SKM-1 (cell line): ENCODE measurements around the gene LCE3A.
"Not testable (repeated sequence)": the region's sequence is repeated elsewhere in the genome, so short reads cannot be mapped to it uniquely, and the experiment has no call there.

Experiments used
- DNase-seq: peaks from one replicate; lab custom pipeline; 2025; ENCODE audit not compliant: unreplicated experiment; lab: John Stamatoyannopoulos, UW

LCE3A gene, protein sequence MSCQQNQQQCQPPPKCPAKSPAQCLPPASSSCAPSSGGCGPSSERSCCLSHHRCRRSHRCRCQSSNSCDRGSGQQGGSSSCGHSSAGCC

DNA sequence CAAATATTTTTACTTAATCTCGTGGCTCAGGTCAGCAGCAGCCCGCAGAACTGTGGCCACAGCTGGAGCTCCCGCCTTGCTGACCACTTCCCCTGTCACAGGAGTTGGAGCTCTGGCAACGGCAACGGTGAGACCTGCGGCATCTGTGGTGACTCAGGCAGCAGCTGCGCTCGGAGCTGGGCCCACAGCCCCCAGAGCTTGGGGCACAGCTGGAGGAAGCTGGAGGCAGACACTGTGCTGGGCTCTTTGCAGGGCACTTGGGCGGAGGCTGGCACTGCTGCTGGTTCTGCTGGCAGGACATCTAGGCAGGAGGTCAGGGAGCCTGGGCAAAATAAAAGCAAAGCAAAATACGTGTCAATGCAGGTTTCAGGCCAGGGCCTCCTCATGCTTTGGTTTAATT is at the start of gene LCE3A:
Gene LCE3A (minus strand): TSS at position 301 of the 400 bp plus-strand sequence. CDS start 0 bp downstream, at position 301.
- peak; percentile 37 for DNase-seq

DNA sequence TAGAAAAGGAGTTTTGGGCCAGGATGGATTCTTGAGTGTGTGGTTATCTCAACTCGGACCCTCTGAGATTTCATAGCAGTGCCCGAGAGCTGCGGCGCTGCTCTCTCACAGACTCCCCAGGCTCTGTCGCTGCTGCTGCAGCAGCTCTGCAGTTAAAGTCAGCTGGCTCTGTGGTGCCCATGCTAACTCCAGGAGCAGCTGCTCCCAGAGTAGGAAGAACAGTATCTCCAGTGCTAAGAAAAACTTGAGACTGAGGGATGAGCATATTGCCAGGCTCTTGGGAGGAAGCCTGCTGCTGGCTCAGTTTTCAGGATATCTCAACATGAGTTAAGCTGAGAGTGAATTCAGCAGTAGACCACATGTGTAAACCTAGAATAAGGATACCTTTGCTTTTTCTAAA is 44.7 kb upstream of the LCE3A start:
- no peak for DNase-seq

DNA sequence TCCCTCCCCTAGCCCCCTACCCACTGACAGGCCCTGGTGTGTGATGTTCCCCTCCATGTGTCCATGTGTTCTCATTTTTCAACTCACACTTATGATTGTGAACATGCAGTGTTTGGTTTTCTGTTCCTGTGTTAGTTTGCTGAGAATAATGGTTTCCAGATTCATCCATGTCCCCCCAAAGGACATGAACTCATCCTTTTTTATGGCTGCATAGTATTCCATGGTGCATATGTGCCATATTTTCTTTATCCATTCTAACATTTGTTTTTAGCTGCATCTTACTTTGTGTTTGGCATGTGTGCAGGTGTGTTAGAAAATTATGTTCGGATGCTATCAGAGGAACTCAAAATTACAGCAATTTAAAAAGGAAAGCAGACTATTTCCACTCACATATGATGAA is 43.3 kb upstream of the LCE3A start:
- DNase-seq: not testable (repeated sequence)

DNA sequence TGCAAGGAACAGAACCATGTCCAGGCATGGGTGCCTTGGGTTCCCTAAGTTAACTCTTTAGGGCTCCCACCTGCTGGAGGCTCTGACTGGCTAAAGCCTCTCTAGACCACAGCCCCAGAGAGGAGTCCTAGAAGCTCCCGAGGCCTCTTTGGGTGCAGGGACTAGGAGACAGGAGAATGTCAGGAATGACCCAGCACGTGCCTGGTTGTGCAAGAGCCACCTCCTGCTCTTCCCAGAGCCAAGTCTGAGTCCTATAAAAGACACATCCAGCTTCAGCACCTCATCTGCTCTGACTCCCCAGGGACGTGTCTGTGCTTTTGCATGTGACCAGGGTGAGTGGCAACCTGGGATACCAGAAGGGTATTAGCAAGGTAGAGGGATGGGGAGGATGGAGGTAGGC is 40.2 kb upstream of the LCE3A start, which contains the start of gene LCE2D:
Gene LCE2D (plus strand): TSS at position 283 of the 400 bp plus-strand sequence. CDS start 726 bp downstream, outside the sequence.
- no peak for DNase-seq

DNA sequence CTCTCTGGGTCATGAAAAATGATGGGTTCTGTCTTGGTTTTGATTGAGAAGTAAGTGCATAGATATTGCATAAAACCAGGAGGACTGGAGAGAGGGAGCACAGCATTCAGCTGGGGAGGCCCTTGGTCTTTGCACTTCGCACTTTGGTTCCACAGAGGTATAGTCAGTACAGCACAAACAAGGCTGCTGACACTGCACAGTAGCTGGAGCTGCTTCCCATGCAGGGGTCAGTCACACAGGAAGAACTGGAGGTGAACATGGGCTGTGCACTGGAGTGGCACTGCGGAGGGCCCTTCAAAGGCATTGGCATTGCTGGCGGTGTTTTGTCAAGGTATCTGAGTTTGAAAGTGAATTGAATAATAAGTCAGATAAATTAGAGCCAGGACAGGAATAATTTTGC is 35.7 kb upstream of the LCE3A start:
- no peak for DNase-seq

DNA sequence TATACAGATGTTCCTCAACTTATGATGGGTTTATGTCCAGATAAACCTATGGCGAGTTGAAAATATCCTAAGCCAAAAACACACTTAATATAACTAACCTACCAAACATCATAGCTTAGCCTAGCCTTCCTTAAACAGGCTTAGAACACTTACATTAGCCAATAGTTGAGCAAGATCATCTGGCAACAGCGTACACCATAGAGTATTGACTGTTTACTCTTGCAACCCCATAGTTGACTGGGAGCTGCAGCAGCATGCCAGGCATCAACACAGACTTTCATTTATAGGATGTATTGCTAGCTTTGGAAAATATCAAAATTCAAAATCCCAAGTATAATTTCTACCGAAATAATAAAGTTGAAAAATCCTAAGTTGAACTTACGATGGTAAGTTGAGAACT is 34.8 kb upstream of the LCE3A start:
- DNase-seq: no peak

DNA sequence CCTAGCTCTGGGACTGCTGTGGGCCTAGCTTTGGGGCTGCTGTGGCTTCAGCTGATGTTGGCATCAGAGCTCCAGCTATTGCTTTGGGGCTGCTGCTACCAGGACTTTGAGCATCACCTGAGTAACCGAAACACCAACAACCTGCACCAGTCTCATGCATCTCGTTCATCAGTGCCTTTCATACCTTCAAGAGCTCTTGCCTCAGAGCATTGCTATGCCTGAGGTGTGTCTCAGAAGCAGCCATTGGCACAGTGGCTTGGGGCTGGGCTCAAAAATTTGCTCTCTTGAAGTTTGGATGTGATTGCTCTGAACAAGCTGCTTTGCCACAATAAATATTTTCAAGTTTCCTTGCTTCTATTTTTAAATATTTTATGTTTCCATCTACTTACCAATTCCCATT is 33.6 kb upstream of the LCE3A start:
- DNase-seq: no peak

DNA sequence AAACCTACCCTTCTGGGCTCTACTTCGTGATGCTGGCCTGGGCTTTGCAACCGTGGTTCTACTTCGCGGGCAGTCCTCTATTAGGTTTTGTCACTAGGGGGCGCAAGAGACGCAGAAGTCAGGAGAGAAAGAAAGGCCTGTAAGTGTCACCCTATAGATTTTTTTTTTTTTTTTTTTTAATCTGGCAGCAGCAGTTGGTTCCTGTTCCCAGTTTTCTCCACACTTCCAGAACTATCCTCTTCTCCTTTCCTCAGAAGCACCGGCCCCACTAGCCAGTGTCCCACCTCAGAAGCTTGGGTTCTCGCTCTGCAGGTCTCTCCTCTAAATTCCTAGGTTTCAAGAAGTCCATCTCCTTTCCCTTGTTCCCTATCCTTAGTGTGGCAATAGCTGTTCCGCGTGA is 31.2 kb upstream of the LCE3A start:
- DNase-seq: peak; percentile 40

DNA sequence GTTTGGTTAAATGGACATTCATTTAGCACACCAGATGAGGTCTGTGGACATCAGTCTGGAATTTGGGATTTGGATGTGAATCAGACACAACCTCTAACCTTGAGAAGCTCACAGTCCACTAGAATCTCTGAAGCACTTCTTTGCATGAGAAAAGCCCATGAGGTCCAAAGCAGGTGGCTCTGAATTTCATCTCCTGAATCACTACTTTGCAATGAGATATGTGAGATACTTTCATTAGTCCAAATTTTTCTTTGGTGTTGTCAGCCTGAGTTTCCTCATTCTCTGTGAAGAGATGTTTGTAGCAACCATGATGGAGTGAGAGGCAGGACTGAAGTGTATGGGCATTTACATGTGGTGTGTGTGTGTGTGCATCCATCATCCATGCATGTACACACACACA is 23.8 kb upstream of the LCE3A start:
- no peak for DNase-seq

DNA sequence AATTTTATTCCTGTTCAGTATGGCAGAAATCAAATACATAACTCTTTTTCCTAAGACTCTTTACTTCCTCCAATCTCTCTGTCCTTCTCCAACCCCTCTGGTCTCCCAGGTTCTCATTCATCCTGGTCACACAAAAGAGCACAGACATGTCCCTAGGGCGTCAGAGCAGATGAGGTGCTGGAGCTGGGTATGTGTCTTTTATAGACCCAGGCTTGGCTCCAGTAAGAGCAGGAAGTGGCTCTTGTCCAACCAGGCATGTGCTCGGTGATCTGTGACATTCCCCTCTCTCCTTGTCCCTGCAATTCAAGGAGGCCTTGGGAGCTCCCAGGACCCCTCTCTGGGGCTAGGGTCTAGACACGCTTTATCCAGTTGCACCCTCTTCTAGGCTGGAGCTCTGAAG is 22.2 kb upstream of the LCE3A start:
- DNase-seq: no peak

DNA sequence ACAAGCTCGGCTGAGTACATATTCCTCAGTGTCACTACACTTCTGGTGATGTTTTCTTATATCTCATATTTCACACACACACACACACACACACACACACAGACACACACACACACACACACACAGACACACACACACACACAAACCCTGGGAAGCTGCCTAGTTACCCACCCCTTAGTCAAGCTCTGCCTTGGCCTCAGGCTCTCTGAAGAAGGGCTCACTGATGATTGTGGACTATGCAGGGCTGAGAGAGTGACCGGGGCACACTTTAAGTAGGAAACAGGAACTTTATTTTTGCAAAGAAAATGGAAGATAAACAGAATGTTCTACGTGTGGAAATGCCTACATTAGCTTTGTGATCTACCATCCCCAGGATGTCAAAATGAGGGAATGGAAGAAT is 21.0 kb upstream of the LCE3A start:
- DNase-seq: no peak

DNA sequence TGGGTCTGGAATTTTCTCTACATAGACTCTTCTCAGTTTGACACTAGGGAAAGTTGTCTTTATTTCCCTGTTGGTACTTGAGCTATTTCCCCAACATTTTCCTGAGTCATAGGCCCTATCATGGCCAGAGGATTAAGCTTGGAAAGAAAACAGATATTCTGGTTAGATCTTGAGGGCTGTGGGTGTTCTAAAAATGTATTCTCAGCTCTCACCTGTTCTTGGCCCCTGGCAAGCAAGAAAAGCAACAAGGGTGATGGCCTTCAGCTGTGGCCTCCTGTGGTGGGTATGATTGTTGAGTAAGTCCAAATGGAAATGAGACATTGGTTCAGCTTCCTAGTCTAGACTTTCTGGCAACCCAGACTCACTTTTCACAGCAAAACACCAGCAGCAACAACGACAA is 17.4 kb upstream of the LCE3A start:
- no peak for DNase-seq

DNA sequence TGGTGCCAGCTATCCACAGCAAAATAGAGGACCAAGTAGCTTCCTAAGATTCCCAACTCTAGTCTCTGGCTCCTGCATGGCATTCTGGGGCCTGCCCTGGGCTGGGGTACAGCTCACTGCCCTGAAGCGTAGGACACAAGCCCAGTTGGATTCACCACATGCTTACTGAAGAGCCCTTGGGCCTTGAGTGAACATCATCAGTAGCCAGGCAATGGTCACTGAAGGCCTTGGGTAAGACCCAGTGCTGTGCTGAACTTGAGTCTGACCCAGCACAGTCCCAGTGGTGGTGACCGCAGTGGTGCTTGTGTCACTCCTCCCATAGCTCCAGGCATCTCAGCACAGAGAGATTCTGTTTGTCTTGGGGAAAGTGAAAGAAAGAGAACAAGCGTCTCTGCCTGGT is 7.7 kb upstream of the LCE3A start:
- DNase-seq: no peak

DNA sequence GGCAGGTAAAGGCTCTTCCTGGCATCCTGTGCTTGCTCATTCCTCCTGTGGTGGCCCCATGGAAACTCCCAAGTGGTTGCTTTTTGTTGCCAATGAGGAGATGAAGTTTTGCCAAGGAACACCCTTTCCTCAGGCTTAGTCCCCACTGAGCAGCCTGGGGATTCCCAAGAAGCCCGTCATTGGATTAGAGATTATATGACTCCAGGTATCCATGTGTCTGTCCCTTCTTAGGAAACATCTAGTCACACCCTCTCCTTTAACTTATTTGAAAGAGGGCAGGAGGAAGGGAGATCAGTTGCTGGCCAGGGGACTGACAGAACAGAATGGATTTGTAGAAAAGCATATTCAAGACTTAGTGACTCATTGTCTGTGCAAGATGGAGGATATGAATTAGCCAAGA is 3.8 kb upstream of the LCE3A start:
- no peak for DNase-seq

DNA sequence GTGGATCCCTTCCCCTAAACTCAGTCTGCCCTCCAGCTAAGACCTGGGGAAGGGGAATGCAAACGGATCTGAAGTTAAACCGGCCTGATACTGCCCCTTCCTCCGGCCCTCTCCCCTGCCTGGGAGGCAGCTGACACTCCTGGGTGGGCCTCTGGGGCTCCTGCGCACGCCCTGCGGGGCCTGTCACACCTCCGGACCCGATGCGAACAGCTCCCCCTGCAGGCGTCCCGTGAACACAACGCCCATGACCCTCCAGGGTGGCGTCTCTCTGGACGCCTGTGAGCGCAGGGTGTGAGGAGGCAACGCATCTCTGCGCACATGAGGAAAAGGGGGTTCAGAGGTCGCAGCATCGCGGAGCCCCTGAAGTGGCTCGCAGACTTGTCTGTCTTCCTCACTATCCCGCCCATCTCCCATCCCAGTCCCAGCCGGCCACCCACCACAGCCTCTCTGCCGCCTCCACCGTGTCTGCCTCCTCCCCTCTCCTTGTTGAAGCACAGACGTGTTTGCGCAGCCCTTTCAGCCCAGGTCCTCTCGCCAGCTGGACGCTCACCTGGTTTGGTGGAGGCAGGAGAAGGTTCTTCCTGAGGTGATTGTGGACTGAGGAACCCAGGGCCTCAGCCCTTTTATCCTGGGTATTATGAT is 421 bp upstream of the LCE3A start:
- no peak for DNase-seq

DNA sequence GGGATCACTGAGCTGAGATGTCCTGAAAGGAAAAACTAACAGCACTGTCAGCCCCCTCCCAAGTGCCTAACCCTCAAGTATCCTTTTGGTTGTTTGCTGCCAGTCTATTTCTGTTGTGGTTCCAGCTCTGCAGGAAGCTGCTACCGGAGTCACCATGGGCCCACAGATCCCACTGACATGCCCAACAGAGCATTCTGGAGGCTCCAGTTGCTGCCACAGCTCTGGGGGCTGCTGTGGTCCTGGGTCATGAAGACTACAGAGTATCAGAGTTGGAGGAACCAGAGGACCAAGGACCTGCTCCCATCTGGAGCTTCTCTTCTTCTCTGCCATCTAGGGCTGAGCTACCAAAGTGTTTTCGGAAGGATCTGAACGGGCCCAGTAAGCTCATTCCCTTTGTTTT is 910 bp downstream of the LCE3A start:
- no peak for DNase-seq

DNA sequence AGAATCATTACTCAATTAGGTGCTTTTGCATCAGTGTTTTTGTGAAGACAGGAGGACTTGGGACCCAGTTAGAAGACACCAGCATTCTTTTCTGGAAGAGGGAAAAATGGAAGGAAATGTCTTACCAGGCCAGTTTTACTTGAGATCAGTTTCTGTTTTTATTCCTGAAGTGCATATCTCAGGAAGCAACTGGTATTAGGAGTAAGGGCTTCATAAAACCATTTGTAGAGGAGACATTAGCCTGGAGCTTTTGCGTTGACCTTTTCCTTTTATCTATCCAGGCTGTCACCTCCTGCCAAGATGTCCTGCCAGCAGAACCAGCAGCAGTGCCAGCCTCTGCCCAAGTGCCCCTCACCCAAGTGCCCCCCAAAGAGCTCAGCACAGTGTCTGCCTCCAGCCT is 9.4 kb downstream of the LCE3A start, which contains the start of gene LCE3B:
Gene LCE3B (plus strand): TSS at position 301 of the 400 bp plus-strand sequence. CDS start 0 bp downstream, at position 301.
- no peak for DNase-seq

DNA sequence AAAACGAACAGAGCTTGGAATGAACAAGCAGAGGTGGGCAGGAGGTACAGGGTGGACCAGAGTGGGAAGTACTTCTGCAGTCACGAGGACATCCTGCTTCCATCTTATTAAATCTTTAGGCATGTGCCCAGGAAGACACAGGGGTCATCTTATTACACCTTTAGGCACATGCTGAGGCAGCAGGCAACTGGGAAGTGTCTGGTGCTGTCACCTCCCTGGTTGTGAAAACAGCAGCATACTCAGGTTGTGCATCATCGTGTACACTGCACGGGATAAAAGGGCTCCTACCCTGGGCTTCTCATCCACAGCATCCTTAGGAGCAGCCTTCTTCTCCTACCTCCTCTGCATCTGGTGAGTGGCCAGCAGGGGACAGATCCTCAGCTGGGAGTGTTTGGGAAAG is 23.0 kb downstream of the LCE3A start, which contains the start of gene LCE3C:
Gene LCE3C (plus strand): TSS at position 301 of the 400 bp plus-strand sequence. CDS start 498 bp downstream, outside the sequence.
- no peak for DNase-seq

DNA sequence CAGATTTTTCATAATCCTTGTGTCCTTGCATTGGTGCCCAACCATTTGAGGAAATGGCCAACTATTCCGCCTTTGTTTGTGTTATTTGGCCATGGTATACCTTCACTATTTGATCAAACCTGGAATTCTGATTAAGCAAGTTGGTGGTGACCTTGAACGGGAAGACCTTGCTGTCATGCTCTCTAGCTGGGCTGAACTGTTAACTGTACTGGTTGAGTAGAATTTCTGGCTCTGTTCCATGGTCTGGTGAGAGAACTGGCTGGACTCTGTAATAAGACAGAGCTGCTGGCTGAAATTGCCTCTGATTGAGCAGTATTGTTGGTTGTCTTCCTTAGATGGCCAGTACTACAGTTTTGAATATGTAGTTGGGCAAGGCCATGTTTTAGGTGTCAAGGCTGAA is 25.9 kb downstream of the LCE3A start:
- no peak for DNase-seq

DNA sequence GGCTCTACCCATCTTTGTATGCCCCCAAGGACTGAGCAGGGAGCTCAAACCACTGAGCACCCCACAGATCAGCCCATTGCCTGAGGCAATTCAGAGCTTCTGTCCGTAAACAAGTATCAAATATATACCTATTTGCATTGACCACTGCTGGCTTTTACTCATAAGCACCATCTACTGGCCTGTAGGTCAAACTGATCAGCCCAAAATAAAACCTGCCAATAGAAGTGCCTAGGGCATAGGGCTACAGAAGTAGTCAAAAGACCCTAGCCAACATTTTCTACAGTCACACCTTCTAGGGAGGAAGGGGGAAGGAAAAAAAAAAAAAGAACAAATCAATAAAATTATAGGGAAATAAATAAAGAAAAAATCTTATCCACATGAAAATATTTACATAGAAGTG is 37.3 kb downstream of the LCE3A start:
- no peak for DNase-seq

DNA sequence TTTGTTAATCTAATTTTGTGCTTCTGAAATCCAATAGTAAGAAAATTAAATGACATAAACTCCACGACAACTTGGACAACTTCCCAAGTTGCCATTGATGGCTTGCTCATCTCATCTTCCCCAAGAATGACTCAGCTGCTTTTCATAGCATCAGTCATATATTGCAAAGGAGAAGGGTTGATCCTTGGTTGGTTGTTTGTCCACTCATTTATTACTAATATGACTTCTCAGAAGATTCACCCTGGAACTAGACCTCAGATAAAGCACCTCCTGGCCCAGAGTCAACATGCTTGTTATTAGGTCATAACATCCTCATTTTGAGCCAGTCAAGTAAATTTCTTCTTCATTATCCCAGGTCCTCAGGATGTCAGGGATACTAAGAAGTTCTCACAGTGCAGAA is 40.3 kb downstream of the LCE3A start:
- no peak for DNase-seq

DNA sequence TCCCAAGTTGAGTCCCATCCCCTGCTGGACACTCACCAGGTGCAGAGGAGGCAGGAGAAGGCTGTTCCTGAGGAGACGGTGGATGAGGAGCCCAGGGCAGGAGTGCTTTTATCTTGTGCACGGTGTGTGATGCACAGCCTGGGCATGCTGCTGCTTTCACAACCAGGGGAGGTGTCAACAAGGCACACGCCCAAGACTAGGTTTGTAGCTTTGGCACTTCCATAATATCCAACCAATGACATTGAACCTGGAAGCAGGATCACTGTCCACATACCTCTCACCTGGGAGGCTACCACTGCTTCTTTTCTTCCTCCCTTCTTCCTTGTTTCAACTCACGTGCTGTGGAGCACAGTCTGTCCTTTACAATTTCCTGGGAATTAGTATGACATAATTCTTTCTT is 42.5 kb downstream of the LCE3A start, which contains the start of gene LCE3D:
Gene LCE3D (minus strand): TSS at position 84 of the 400 bp plus-strand sequence. CDS start 580 bp downstream, outside the sequence.
- no peak for DNase-seq

DNA sequence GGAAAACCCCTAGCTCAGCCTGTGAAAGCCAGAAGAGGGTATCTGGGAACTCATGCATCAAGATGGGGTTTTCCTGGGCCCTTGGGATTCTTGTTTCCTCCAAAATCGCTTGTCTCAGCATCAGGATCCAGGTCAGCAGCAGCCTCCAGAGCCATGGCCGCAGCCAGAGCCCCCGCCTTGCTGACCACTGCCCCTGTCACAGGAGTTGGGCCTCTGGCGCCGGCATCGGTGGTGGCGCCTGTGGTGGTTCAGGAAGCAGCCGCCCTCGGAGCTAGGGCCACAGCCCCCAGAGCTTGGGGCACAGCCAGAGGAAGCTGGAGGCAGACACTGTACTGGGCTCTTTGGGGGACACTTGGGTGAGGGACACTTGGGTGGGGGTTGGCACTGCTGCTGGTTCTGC is 43.4 kb downstream of the LCE3A start:
- DNase-seq: not testable (repeated sequence)
